ENCODE results near the gene APEH.
"Not testable (repeated sequence)": the region's sequence is repeated elsewhere in the genome, so short reads cannot be mapped to it uniquely, and the experiment has no call there.

GRCh38 chr3:49687424-49687795 lies 13.3 kb downstream of the APEH start:
- not testable (repeated sequence) for TF ChIP-seq CTCF (IDR thresholded peaks at IDR 0.05); EZH2 (IDR thresholded peaks at IDR 0.05; ENCODE audit: borderline replicate concordance, insufficient read depth, low read depth, low read length, poor library complexity, severe bottlenecking)

Data from B cell (primary cell).